ENCODE results near the gene NPY5R.
A peak's percentile ranks its signal among the peaks of the same experiment; 100 is the strongest.

Gene NPY5R

GRCh38 chr4:163343604-163344146 lies at the start of gene NPY5R:
Gene NPY5R, plus strand, starts transcription at chr4:163343892. Its CDS starts 6,382 bp downstream, at chr4:163350274.
- no peak for DNase-seq

GRCh38 chr4:163295138-163295537 lies 48.6 kb upstream of the NPY5R start:
- no peak for DNase-seq

- no peak for DNase-seq
Observed at GRCh38 chr4:163300445-163300844, 43.2 kb upstream of the NPY5R start.

GRCh38 chr4:163303069-163303468 lies 40.6 kb upstream of the NPY5R start:
- no peak for DNase-seq

GRCh38 chr4:163309466-163309865 lies 34.2 kb upstream of the NPY5R start:
- no peak for DNase-seq

GRCh38 chr4:163317110-163317509 lies 26.6 kb upstream of the NPY5R start:
- no peak for DNase-seq

- DNase-seq: no peak
Observed at GRCh38 chr4:163330916-163331628, 12.6 kb upstream of the NPY5R start.

- no peak for DNase-seq
Observed at GRCh38 chr4:163331629-163332376, 11.9 kb upstream of the NPY5R start.

GRCh38 chr4:163332526-163333406 lies 10.9 kb upstream of the NPY5R start, which contains the start of gene NPY1R:
Gene NPY1R, minus strand, starts transcription at chr4:163332596. Its CDS starts 6,042 bp downstream, at chr4:163326554.
- DNase-seq: peak; percentile 42

GRCh38 chr4:163335384-163335783 lies 8.3 kb upstream of the NPY5R start:
- no peak for DNase-seq

GRCh38 chr4:163344147-163345125 lies 744 bp downstream of the NPY5R start:
- no peak for DNase-seq

GRCh38 chr4:163350672-163351071 lies 7.0 kb downstream of the NPY5R start:
- no peak for DNase-seq

- DNase-seq: no peak
Observed at GRCh38 chr4:163353054-163353453, 9.4 kb downstream of the NPY5R start.

GRCh38 chr4:163356104-163356503 lies 12.4 kb downstream of the NPY5R start:
- DNase-seq: no peak

- no peak for DNase-seq
Observed at GRCh38 chr4:163367651-163368050, 24.0 kb downstream of the NPY5R start.

- no peak for DNase-seq
Observed at GRCh38 chr4:163372029-163372428, 28.3 kb downstream of the NPY5R start.

- no peak for DNase-seq
Observed at GRCh38 chr4:163378661-163379060, 35.0 kb downstream of the NPY5R start.

- DNase-seq: no peak
Observed at GRCh38 chr4:163380703-163381102, 37.0 kb downstream of the NPY5R start.

GRCh38 chr4:163382178-163382869 lies 38.6 kb downstream of the NPY5R start:
- DNase-seq: no peak

GRCh38 chr4:163384434-163384833 lies 40.7 kb downstream of the NPY5R start:
- no peak for DNase-seq

- DNase-seq: no peak
Observed at GRCh38 chr4:163384926-163385325, 41.2 kb downstream of the NPY5R start.

Measured in activated CD4-positive, alpha-beta T cell treated with anti-CD3 and anti-CD28 coated beads, Interleukin-2, amount 50 U/mL, for 16 hours (primary cell).